Osteoblast (primary cell): ENCODE measurements around the gene SCG3. TPM values are rescaled to one million over a fixed set of nuclear protein-coding genes. Genes with fewer than 3 reads are reported as not detected.

Source experiments
- DNase-seq: peaks from one replicate; pipeline ENCODE4 v3.0.0; 2011; ENCODE audit warnings: low spot score, mixed read lengths; ENCODE audit not compliant: insufficient read length; ENCODE audit errors: missing footprints
- H2AFZ ChIP-seq: 2 replicates; pipeline ENCODE4 v1.6.0; 2011; ENCODE audit warnings: mild to moderate bottlenecking, low read length
- H3K27ac ChIP-seq: 2 replicates; pipeline ENCODE4 v1.5.1; 2011; ENCODE audit warnings: mild to moderate bottlenecking, low read depth, low read length, moderate library complexity
- H3K27me3 ChIP-seq: 2 replicates; pipeline ENCODE4 v1.6.0; 2012; ENCODE audit warnings: mild to moderate bottlenecking, control low read depth, inconsistent platforms, low read length, moderate library complexity; ENCODE audit not compliant: insufficient read depth
- H3K36me3 ChIP-seq: 2 replicates; pipeline ENCODE4 v1.5.1; 2011; ENCODE audit warnings: mild to moderate bottlenecking, low read length, control low read depth, moderate library complexity; ENCODE audit not compliant: insufficient read depth
- H3K4me1 ChIP-seq: 2 replicates; pipeline ENCODE4 v1.5.1; 2011; ENCODE audit warnings: mild to moderate bottlenecking, low read length, control low read depth, moderate library complexity; ENCODE audit not compliant: insufficient read depth
- H3K4me2 ChIP-seq: 2 replicates; pipeline ENCODE4 v1.6.0; 2011; ENCODE audit warnings: mild to moderate bottlenecking, low read length; ENCODE audit not compliant: insufficient read depth
- H3K4me3 ChIP-seq: fragments of 200-600 bp; sonication (generic); 3 replicates; pipeline ENCODE4 v1.5.1; 2012; ENCODE audit warnings: mild to moderate bottlenecking, low read length, inconsistent platforms; ENCODE audit not compliant: insufficient read depth
- H3K79me2 ChIP-seq: 2 replicates; pipeline ENCODE4 v1.6.0; 2012; ENCODE audit warnings: mild to moderate bottlenecking, low read length, control low read depth, inconsistent platforms; ENCODE audit not compliant: insufficient read depth
- H3K9me3 ChIP-seq: 2 replicates; pipeline ENCODE4 v1.5.1; 2011; ENCODE audit warnings: low read depth, low read length, control low read depth
- H4K20me1 ChIP-seq: 2 replicates; pipeline ENCODE4 v1.6.0; 2012; ENCODE audit warnings: mild to moderate bottlenecking, low read length, control low read depth; ENCODE audit not compliant: insufficient read depth
- total RNA-seq: library from RNA; depleted of rRNA; stranded (reverse); fragments of >200 nt; gene quantifications from 2 replicates; pipeline ENCODE4 v1.2.3, GENCODE V29; 2012
- TF ChIP-seq, protein P1 (sequence below): IDR thresholded peaks from 2 replicates; pipeline ENCODE4 v1.5.1; 2011; ENCODE audit warnings: mild to moderate bottlenecking, low read depth, low read length, moderate library complexity; ENCODE audit errors: extremely low read depth

Gene SCG3
- total RNA-seq, 1 donor = not detected

DNA sequence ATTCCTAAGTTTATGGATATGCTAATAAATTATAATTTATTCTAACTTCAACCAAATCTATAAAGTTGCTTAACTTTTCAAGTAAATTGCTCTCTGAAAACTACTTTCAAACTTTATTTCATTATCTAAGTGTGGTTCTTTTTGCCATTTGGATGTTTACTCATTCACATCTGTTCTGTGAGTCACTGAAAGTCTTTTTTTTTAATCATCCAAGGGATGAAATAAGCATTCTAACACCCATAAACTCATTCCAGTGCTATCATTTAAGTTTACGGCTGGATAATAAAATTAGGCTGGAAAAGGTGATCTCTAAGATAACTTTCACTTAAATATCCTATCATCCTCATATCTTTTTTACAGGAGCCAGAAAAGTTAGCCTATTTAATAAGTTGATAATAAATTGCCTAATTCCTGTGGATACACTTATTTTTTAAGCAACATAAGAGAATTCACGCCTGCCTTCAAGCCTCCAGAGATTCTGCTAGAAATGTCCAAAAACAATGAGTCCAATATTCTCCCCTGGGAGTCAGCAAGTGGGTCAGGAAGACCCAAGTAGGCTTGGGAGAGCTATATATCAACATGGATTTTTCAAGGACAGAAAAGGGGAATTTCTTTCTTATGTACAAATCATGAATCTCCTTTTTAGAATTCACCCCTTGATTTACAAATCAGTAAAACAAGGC, 25.8 kb downstream of the SCG3 start:
- H3K9me3 ChIP-seq = no peaks in the 10 kb centered on the region
- H4K20me1 ChIP-seq = no peaks in the 10 kb centered on the region
- H3K4me2 ChIP-seq = no peak overlapping the region
- no peak for DNase-seq
- H3K4me3 ChIP-seq = no peak overlapping the region
- no peaks in the 10 kb centered on the region for H3K4me1 ChIP-seq
- no peaks in the 10 kb centered on the region for H3K79me2 ChIP-seq
- H3K36me3 ChIP-seq = no peaks in the 10 kb centered on the region
- H3K27me3 ChIP-seq = peaks cover 10% of the 10 kb centered on the region
- TF ChIP-seq, protein P1, sequence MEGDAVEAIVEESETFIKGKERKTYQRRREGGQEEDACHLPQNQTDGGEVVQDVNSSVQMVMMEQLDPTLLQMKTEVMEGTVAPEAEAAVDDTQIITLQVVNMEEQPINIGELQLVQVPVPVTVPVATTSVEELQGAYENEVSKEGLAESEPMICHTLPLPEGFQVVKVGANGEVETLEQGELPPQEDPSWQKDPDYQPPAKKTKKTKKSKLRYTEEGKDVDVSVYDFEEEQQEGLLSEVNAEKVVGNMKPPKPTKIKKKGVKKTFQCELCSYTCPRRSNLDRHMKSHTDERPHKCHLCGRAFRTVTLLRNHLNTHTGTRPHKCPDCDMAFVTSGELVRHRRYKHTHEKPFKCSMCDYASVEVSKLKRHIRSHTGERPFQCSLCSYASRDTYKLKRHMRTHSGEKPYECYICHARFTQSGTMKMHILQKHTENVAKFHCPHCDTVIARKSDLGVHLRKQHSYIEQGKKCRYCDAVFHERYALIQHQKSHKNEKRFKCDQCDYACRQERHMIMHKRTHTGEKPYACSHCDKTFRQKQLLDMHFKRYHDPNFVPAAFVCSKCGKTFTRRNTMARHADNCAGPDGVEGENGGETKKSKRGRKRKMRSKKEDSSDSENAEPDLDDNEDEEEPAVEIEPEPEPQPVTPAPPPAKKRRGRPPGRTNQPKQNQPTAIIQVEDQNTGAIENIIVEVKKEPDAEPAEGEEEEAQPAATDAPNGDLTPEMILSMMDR = no peak
- no peak overlapping the region for H3K27ac ChIP-seq
- H2AFZ ChIP-seq = no peak overlapping the region

DNA sequence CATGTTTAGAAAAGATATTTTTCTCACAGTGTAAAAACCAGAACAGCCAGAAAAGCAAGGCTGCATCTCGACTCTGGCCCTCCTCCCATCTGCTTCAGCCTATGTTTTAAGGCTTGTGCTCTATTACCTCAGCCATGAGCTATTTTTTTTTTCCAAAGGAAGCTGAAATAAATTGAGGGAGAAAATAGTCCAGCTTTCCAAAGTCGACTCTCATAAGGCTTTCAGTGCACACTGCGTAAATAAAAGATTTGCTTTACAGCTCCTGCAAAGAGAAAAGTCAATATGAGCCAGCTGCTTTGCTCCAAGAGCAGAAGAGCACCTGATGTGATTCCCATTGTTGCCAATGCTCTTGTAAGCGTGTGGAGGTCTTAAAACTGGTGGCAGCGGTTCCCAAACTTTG, 26.7 kb downstream of the SCG3 start:
- no peak overlapping the region for H3K4me3 ChIP-seq
- TF ChIP-seq, protein P1 = no peak

DNA sequence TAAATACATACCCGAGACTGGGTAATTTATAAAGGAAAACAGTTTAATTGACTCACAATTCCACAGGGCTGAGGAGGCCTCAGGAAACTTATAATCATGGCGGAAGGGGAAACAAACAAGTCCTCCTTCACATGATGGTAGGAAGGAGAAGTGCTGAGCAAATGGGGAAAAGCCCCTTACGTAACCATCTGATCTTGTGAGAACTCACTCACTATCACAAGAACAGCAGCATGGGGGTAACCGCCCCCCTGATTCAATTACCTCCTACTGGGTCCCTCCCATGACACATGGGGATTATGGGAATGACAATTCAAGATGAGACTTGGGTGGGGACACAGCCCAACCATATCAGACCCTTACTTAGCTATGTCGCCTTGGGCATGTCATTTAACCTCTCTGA, 27.7 kb downstream of the SCG3 start:
- TF ChIP-seq, protein P1 = no peak
- Histone ChIP-seq H3K79me2 (no peaks in the 10 kb centered on the region), H3K4me1 (no peaks in the 10 kb centered on the region), H3K4me3 (no peak overlapping the region), H3K9me3 (no peaks in the 10 kb centered on the region), H3K36me3 (no peaks in the 10 kb centered on the region), H3K27ac (no peak overlapping the region), H3K4me2 (no peak overlapping the region), H2AFZ (no peak overlapping the region), H4K20me1 (no peaks in the 10 kb centered on the region), H3K27me3 (peaks cover 5% of the 10 kb centered on the region)
- no peak for DNase-seq

More for the DNA sequence above, 26.7 kb downstream of the SCG3 start:
- Histone ChIP-seq H3K27ac (no peak overlapping the region), H3K36me3 (no peaks in the 10 kb centered on the region), H2AFZ (no peak overlapping the region), H3K4me1 (no peaks in the 10 kb centered on the region), H3K79me2 (no peaks in the 10 kb centered on the region), H3K27me3 (peaks cover 10% of the 10 kb centered on the region), H3K4me2 (no peak overlapping the region), H3K9me3 (no peaks in the 10 kb centered on the region), H4K20me1 (no peaks in the 10 kb centered on the region)
- DNase-seq = no peak

DNA sequence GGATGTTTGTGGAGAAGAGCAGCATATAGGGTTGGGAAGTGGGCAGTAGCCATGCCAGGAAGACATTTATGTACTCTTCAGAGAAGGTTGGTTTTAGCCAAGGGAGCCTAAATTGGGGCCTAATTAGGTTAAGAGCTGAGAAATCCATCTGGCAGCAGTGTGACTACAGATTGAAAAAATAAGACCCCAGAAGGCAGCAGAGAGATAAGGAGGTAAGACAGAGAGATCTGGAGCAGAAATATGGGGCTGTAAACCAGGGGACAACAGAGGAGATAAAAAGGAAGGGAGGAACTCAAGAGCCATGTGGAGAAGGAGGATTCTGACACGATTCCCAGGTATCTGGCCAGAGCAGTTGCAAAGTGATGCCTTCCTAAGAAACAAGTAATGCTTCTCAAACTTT, 32.9 kb downstream of the SCG3 start:
- Histone ChIP-seq H3K27ac (no peak overlapping the region), H3K36me3 (no peaks in the 10 kb centered on the region), H3K4me1 (no peaks in the 10 kb centered on the region), H3K79me2 (no peaks in the 10 kb centered on the region), H3K4me3 (no peak overlapping the region), H2AFZ (no peak overlapping the region), H3K9me3 (no peaks in the 10 kb centered on the region), H4K20me1 (no peaks in the 10 kb centered on the region), H3K27me3 (no peaks in the 10 kb centered on the region), H3K4me2 (no peak overlapping the region)
- no peak for DNase-seq
- TF ChIP-seq, protein P1 = no peak
